Gastroesophageal sphincter (tissue), 4 donors: ENCODE data around the gene ANAPC4. TPM values are rescaled to one million over a fixed set of nuclear protein-coding genes. Genes with fewer than 3 reads are reported as not detected.
A peak's percentile ranks its signal among the peaks of the same experiment; 100 is the strongest.

ENCODE experiments used
- ATAC-seq: fragments of 150-250 bp; one replicate; pipeline ENCODE4 v1.9.1; 2016; ENCODE audit warnings: mild to moderate bottlenecking, moderate library complexity
- H3K27ac ChIP-seq, 4 donors: fragments of 200-600 bp; sonication (generic) in 3 of 4; 1 replicate in 3 of 4; 2 replicates in 1 of 4; pipeline ENCODE4 v1.5.1; 2016 to 2019
- H3K27me3 ChIP-seq: fragments of 200-600 bp; sonication (generic); one replicate; pipeline ENCODE4 v1.5.1; 2019
- H3K36me3 ChIP-seq, 2 donors: fragments of 200-600 bp; sonication (generic); one replicate each; pipeline ENCODE4 v1.5.1; 2019; ENCODE audit warnings: control low read depth in 1 of 2
- H3K4me1 ChIP-seq, 3 donors: fragments of 200-600 bp; sonication (generic); 1 replicate in 2 of 3; 2 replicates in 1 of 3; pipeline ENCODE4 v1.5.1; 2016 to 2019; ENCODE audit warnings: control low read depth in 2 of 3
- H3K4me3 ChIP-seq, 2 donors: fragments of 200-600 bp; sonication (generic); one replicate each; pipeline ENCODE4 v1.5.1; 2019; ENCODE audit warnings: mild to moderate bottlenecking in 1 of 2, moderate library complexity in 1 of 2
- H3K9me3 ChIP-seq, 3 donors: fragments of 200-600 bp; sonication (generic); one replicate each; pipeline ENCODE4 v1.5.1; 2017 to 2019; ENCODE audit warnings: control low read depth in 2 of 3
- EP300 ChIP-seq: sonication (generic); formaldehyde crosslinking; IDR thresholded peaks from one replicate; pipeline ENCODE4 v1.6.1; 2017; ENCODE audit warnings: antibody characterized with exemption, mild to moderate bottlenecking
- POLR2A ChIP-seq, 2 donors: fragments of 450-650 bp; IDR thresholded peaks; one replicate each; pipeline ENCODE4 v1.6.1; 2017; ENCODE audit warnings: antibody characterized with exemption in 2 of 2, mild to moderate bottlenecking in 2 of 2, moderate library complexity in 1 of 2
- POLR2AphosphoS5 ChIP-seq: sonication (generic); formaldehyde crosslinking; IDR thresholded peaks from one replicate; pipeline ENCODE4 v1.6.1; 2017; ENCODE audit warnings: antibody characterized with exemption
- WGBS, 2 donors: methylation state at CpG; one replicate each; pipeline ENCODE4 v1.1.5; 2018; ENCODE audit warnings: low coverage in 1 of 2; 5-methylcytosine and 5-hydroxymethylcytosine counted together
- total RNA-seq, 4 donors: library from RNA; depleted of rRNA; stranded (reverse); fragments of >200 nt; gene quantifications; one replicate each; pipeline ENCODE4 v1.1.0, GENCODE V29; 2016
- TF ChIP-seq, protein P1 (sequence below), 4 experiments: fragments of 200-600 bp in 2 of 4; fragments of 450-650 bp in 2 of 4; sonication (generic) in 1 of 4; IDR thresholded peaks; one replicate each; pipeline ENCODE4 v1.5.1; 2017 to 2019; ENCODE audit warnings: antibody characterized with exemption in 4 of 4, mild to moderate bottlenecking in 2 of 4, moderate library complexity in 2 of 4

The ANAPC4 gene
- total RNA-seq, 4 donors from 2014 or later: 14.7 to 39.7 (median 20.5) TPM

GRCh38 chr4:25420931-25421330, 43.9 kb downstream of the ANAPC4 start:
- WGBS, 2 donors: 100% methylated on average over 1 of the region's 1 CpG; no CpG with 5 or more reads in 1 of the 2 donors
- H3K27me3 ChIP-seq: no peaks in the 10 kb centered on the region
- peaks cover 0 to 14% (median 0%) of the 10 kb centered on the region in 3 donors for H3K4me1 ChIP-seq
- H3K9me3 ChIP-seq: no peaks in the 10 kb centered on the region
- peaks cover 4 to 49% of the 10 kb centered on the region in 2 donors for H3K36me3 ChIP-seq
- ATAC-seq: no peak
- no peak overlapping the region for H3K4me3 ChIP-seq
- H3K27ac ChIP-seq: no peak overlapping the region
- TF ChIP-seq, protein P1, sequence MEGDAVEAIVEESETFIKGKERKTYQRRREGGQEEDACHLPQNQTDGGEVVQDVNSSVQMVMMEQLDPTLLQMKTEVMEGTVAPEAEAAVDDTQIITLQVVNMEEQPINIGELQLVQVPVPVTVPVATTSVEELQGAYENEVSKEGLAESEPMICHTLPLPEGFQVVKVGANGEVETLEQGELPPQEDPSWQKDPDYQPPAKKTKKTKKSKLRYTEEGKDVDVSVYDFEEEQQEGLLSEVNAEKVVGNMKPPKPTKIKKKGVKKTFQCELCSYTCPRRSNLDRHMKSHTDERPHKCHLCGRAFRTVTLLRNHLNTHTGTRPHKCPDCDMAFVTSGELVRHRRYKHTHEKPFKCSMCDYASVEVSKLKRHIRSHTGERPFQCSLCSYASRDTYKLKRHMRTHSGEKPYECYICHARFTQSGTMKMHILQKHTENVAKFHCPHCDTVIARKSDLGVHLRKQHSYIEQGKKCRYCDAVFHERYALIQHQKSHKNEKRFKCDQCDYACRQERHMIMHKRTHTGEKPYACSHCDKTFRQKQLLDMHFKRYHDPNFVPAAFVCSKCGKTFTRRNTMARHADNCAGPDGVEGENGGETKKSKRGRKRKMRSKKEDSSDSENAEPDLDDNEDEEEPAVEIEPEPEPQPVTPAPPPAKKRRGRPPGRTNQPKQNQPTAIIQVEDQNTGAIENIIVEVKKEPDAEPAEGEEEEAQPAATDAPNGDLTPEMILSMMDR (IDR thresholded peaks at IDR 0.05): no peak
- no peak for TF ChIP-seq POLR2A (IDR thresholded peaks at IDR 0.05)
- no peak for TF ChIP-seq POLR2AphosphoS5
- no peak for TF ChIP-seq EP300

DNA sequence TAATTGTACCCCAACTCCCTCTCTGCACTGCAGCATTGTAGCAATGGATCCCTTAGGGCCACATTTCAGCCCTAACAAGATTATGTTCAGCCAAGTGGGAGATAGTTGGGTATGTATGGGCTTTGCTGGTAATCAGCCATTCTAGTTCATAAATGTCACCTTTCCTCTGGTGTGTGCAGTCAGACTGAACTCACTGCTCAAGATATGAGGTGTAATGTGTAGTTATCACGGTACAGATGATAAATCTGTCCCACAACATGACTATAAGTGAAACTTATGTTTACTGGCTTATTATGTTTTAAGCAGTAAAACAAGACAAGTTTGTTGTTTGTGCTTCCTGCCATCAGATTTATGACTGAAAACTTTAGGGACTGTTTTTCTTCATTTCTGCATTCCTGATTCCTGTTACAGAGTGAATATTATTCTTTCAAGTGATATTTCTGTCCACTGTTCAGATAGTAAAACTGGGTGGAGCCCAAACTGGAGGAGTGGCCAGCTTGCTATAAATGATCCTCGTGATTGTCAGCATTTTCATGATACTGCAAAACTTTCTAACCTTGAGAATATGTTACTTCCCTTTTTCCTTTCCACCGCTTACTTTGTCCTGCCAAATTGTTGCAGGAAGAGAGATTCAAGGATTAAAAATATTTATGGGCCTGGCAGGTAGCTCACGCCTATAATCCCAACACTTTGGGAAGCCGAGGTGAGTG, 44.9 kb downstream of the ANAPC4 start:
- no peak for ATAC-seq
- WGBS, 2 donors: 80 to 95% methylated on average over 3 to 5 of the region's 5 CpGs
- Histone ChIP-seq H3K4me3 (no peak overlapping the region), H3K27ac (no peak overlapping the region), H3K36me3 (peaks cover 4 to 39% of the 10 kb centered on the region in 2 donors), H3K27me3 (no peaks in the 10 kb centered on the region), H3K9me3 (no peaks in the 10 kb centered on the region), H3K4me1 (peaks cover 0 to 14% (median 0%) of the 10 kb centered on the region in 3 donors)
- TF ChIP-seq EP300: no peak

- Histone ChIP-seq H3K4me3 (no peak overlapping the region), H3K27ac (no peak overlapping the region), H3K36me3 (peaks cover under 1 to 23% of the 10 kb centered on the region in 2 donors), H3K9me3 (no peaks in the 10 kb centered on the region), H3K27me3 (no peaks in the 10 kb centered on the region), H3K4me1 (peaks cover 0 to 14% (median 0%) of the 10 kb centered on the region in 3 donors)
- 86% methylated on average over 1 of the region's 1 CpG; no CpG with 5 or more reads in 1 of the 2 donors for WGBS, 2 donors
- no peak for ATAC-seq
- TF ChIP-seq EP300: no peak
- TF ChIP-seq POLR2A (IDR thresholded peaks at IDR 0.05): no peak
- TF ChIP-seq POLR2AphosphoS5: no peak
- TF ChIP-seq, protein P1 (IDR thresholded peaks at IDR 0.05): no peak
Measured at GRCh38 chr4:25423548-25423947, 46.5 kb downstream of the ANAPC4 start.

DNA sequence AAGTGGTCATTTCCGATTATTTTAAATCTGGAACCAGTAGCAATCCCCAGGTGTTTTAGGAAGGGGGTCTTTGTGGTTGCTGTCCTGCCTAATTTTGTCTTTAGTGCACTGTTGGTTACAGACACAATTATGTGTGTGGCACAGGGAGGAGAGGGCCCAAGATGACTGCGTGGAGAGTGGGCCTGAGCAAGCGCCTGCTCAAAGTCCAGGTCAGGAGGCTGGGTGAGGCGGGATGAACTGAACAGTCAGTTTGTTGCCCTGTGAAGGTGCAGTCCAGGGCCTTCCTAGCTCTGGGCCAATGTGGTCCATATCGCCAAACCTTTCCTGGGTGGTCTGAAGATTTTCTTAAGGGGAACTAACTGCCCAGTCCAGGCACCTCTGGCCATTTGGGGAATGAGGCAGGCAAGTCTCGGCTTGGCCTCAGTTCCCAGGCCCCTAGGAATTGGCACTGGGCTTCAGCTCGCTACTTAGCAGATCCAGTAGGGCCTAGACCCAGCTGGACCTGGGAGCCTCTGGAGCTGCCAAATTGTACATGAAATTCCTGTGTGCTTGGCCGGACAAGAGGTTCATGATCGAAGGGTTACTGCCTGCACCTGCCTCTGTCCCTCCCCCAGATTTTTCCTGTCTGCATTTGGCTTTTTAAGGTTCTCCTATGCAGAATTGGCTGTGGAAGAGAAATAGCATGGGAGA, 47.6 kb downstream of the ANAPC4 start:
- Histone ChIP-seq H3K9me3 (no peaks in the 10 kb centered on the region), H3K36me3 (peaks cover 0 to 12% of the 10 kb centered on the region in 2 donors), H3K27me3 (no peaks in the 10 kb centered on the region), H3K27ac (peak overlapping the region in 2 of 4 donors; percentile 8 to 51), H3K4me1 (peaks cover 0 to 14% (median 0%) of the 10 kb centered on the region in 3 donors), H3K4me3 (no peak overlapping the region)
- 0 to 70% methylated on average over 1 to 9 of the region's 9 CpGs for WGBS, 2 donors
- TF ChIP-seq, protein P1 (IDR thresholded peaks at IDR 0.05): no peak
- TF ChIP-seq EP300: no peak
- TF ChIP-seq POLR2A (IDR thresholded peaks at IDR 0.05): no peak
- no peak for TF ChIP-seq POLR2AphosphoS5
- peak; percentile 59 for ATAC-seq

- Histone ChIP-seq H3K9me3 (no peaks in the 10 kb centered on the region), H3K4me3 (no peak overlapping the region), H3K4me1 (peaks cover 0 to 14% (median 0%) of the 10 kb centered on the region in 3 donors), H3K27ac (peak overlapping the region in 1 of 4 donors; percentile 27), H3K27me3 (no peaks in the 10 kb centered on the region), H3K36me3 (peaks cover 0 to 12% of the 10 kb centered on the region in 2 donors)
- ATAC-seq: peak; percentile 69
- TF ChIP-seq POLR2AphosphoS5: peak; percentile 24
- no peak for TF ChIP-seq POLR2A (IDR thresholded peaks at IDR 0.05)
- WGBS, 2 donors: 40 to 76% methylated on average over 2 to 4 of the region's 4 CpGs
Measured at GRCh38 chr4:25425361-25425760, 48.3 kb downstream of the ANAPC4 start.
